GM12878 (cell line): ENCODE data around the gene SKAP1. TPM values are rescaled to one million over a fixed set of nuclear protein-coding genes. Genes with fewer than 3 reads are reported as not detected.

Experiments used
- ATAC-seq: fragments of 200-7000 bp; cut with Tn5 transposase; 3 replicates; pipeline ENCODE4 v1.9.1; 2020; ENCODE audit warnings: mild to moderate bottlenecking, moderate library complexity
- BruUV-seq: library from RNA; stranded (reverse); fragments of 400-500 nt; replicated peaks from 2 replicates; lab custom pipeline; 2021; lab: Mats Ljungman, UMichigan
- CTCF ChIA-PET: fragments of 300-600 bp; sonication (Branson Sonifier 250); formaldehyde crosslinking; extraction: SDS; loops from one replicate; lab custom pipeline; 2021; ENCODE audit warnings: inconsistent platforms; lab: Yijun Ruan, JAX
- POLR2A ChIA-PET: fragments of 350-600 bp; formaldehyde crosslinking; extraction: SDS; loops from one replicate; lab custom pipeline; 2021; ENCODE audit warnings: inconsistent platforms; lab: Charles Lee
- RAD21 ChIA-PET: fragments of 300-600 bp; sonication (Branson Sonifier 250); formaldehyde crosslinking; loops from one replicate; lab custom pipeline; 2023; ENCODE audit warnings: antibody characterized with exemption; ENCODE audit not compliant: unreplicated experiment; lab: Charles Lee
- SMC1A ChIA-PET: fragments of 300-600 bp; sonication (Branson Sonifier 250); formaldehyde crosslinking; loops from one replicate; lab custom pipeline; 2023; ENCODE audit not compliant: unreplicated experiment, uncharacterized antibody; lab: Charles Lee
- DNase-seq: peaks from one replicate; pipeline ENCODE4 v3.0.0-alpha.2; 2011; ENCODE audit warnings: low read depth, low spot score
- FAIRE-seq: peaks from 3 replicates; lab custom pipeline; 2011; peaks lifted over from hg19 to GRCh38; lab: Jason Lieb, UNC
- H2AFZ ChIP-seq: 2 replicates; pipeline ENCODE4 v1.6.0; 2011; ENCODE audit warnings: low read depth, low read length, control low read depth; ENCODE audit not compliant: control insufficient read depth
- H3K27ac ChIP-seq: 2 replicates; pipeline ENCODE4 v1.5.1; 2011; ENCODE audit warnings: control low read depth; ENCODE audit not compliant: control insufficient read depth, insufficient read depth
- H3K27me3 ChIP-seq, 2 experiments: replicated peaks in 1 of 2; 2 replicates each; pipeline versions ENCODE4 v1.6.0 to v1.6.1; 2011; ENCODE audit warnings: low read length in 1 of 2; ENCODE audit not compliant: control insufficient read depth in 2 of 2, insufficient read depth in 2 of 2
- H3K36me3 ChIP-seq, 2 experiments: 2 replicates each; pipeline ENCODE4 v1.5.1; 2011; ENCODE audit warnings: low read length in 1 of 2; ENCODE audit not compliant: control insufficient read depth in 2 of 2, insufficient read depth in 2 of 2
- H3K4me1 ChIP-seq: 2 replicates; pipeline ENCODE4 v1.6.1; 2011; ENCODE audit warnings: mild to moderate bottlenecking, low read length, moderate library complexity, mixed read lengths; ENCODE audit not compliant: control insufficient read depth, insufficient read depth
- H3K4me2 ChIP-seq: 2 replicates; pipeline ENCODE4 v1.6.0; 2011; ENCODE audit warnings: control low read depth; ENCODE audit not compliant: control insufficient read depth, insufficient read depth
- H3K4me3 ChIP-seq: fragments of 200-600 bp; sonication (generic); 2 replicates; pipeline ENCODE4 v1.5.1; 2016
- H3K79me2 ChIP-seq: 2 replicates; pipeline ENCODE4 v1.6.0; 2011; ENCODE audit warnings: low read length; ENCODE audit not compliant: control insufficient read depth, insufficient read depth
- H3K9ac ChIP-seq: 2 replicates; pipeline ENCODE4 v1.8.0; 2011; ENCODE audit warnings: low read length, control low read depth, mixed read lengths; ENCODE audit not compliant: control insufficient read depth, insufficient read depth
- H3K9me3 ChIP-seq: replicated peaks from 3 replicates; pipeline ENCODE4 v1.5.1; 2011; ENCODE audit warnings: mild to moderate bottlenecking, low read length; ENCODE audit not compliant: control insufficient read depth, insufficient read depth
- H4K20me1 ChIP-seq: 2 replicates; pipeline ENCODE4 v1.6.0; 2011; ENCODE audit not compliant: control insufficient read depth, insufficient read depth
- BHLHE40 ChIP-seq, 2 experiments: fragments of 450-650 bp in 1 of 2; IDR thresholded peaks; 2 replicates each; pipeline ENCODE4 v1.6.1; 2011 to 2017; ENCODE audit warnings: low read depth in 2 of 2, borderline replicate concordance in 1 of 2, improper control_type of control experiment in 1 of 2, low read length in 1 of 2, mild to moderate bottlenecking in 1 of 2
- HDGF ChIP-seq: fragments of 450-650 bp; IDR thresholded peaks from 2 replicates; pipeline ENCODE4 v1.6.1; 2016; ENCODE audit warnings: antibody characterized with exemption
- IRF4 ChIP-seq: IDR thresholded peaks from 2 replicates; pipeline ENCODE4 v1.6.1; 2011; ENCODE audit warnings: low read depth, low read length
- JUND ChIP-seq: IDR thresholded peaks from 2 replicates; pipeline ENCODE4 v1.6.1; 2012; ENCODE audit warnings: low read depth, mild to moderate bottlenecking, low read length, improper control_type of control experiment, moderate library complexity
- KLF5 ChIP-seq: fragments of 450-650 bp; IDR thresholded peaks from 2 replicates; pipeline ENCODE4 v1.6.1; 2014; ENCODE audit warnings: mild to moderate bottlenecking; ENCODE audit not compliant: partially characterized antibody
- NFXL1 ChIP-seq: fragments of 450-650 bp; IDR thresholded peaks from 2 replicates; pipeline ENCODE4 v1.6.1; 2017; ENCODE audit warnings: antibody characterized with exemption, mild to moderate bottlenecking, borderline replicate concordance
- NFYA ChIP-seq: IDR thresholded peaks from 2 replicates; pipeline ENCODE4 v1.6.1; 2011; ENCODE audit warnings: low read depth, mild to moderate bottlenecking, low read length, improper control_type of control experiment, borderline replicate concordance
- POU2F2 ChIP-seq: IDR thresholded peaks from 3 replicates; pipeline ENCODE4 v1.6.1; 2011; ENCODE audit warnings: low read depth, mild to moderate bottlenecking, low read length, borderline replicate concordance
- RAD51 ChIP-seq: fragments of 450-650 bp; IDR thresholded peaks from 2 replicates; pipeline ENCODE4 v1.6.1; 2016; ENCODE audit warnings: moderate library complexity, mild to moderate bottlenecking, inconsistent platforms
- WGBS: methylation state at CpG from one replicate; pipeline ENCODE4 v1.1.6; 2016; ENCODE audit warnings: low lambda C conversion rate; ENCODE audit not compliant: insufficient replicate concordance, insufficient coverage; ENCODE audit errors: missing lambda C conversion rate; 5-methylcytosine and 5-hydroxymethylcytosine counted together
- in situ Hi-C: fragments of 300-500 bp; cut with MboI; formaldehyde crosslinking; loops from 9 replicates; pipeline ENCODE4 v1.14.3; 2018; ENCODE audit warnings: mixed read lengths
- intact Hi-C: fragments of 100-400 bp; cut with micrococcal nuclease; formaldehyde crosslinking; loops from one replicate; pipeline ENCODE4 v1.14.2; 2022; ENCODE audit not compliant: unreplicated experiment
- polyA plus RNA-seq, 11 experiments: library from polyadenylated mRNA; depleted of rRNA in 4 of 11; unstranded in 6 of 11; stranded (reverse) in 5 of 11; fragments of >200 nt; fragmentation: Nextera tagmentation in 4 of 11; fragmentation: Illumina TruSeq in 1 of 11; extraction: Ambion mirVana in 4 of 11; extraction: Trizol in 1 of 11; gene quantifications; 1 replicate in 1 of 11; 2 replicates in 10 of 11; pipeline versions ENCODE4 v1.2.1 to v1.2.3, GENCODE V29; 2011 to 2016; ENCODE audit warnings: inconsistent platforms in 2 of 11, missing spikeins in 2 of 11, low read depth in 1 of 11
- total RNA-seq, 4 experiments: library from RNA; depleted of rRNA in 3 of 4; stranded (reverse); fragments of >200 nt in 3 of 4; fragmentation: Illumina TruSeq in 1 of 4; extraction: Trizol in 1 of 4; gene quantifications; 2 replicates each; pipeline versions ENCODE4 v1.2.1 to v1.2.3, GENCODE V29; 2013 to 2021
- TF ChIP-seq, protein P1 (sequence below): IDR thresholded peaks from 2 replicates; pipeline ENCODE4 v1.6.1; 2011; ENCODE audit warnings: borderline replicate concordance, low read depth, mild to moderate bottlenecking, moderate library complexity, mixed read lengths, low read length; ENCODE audit not compliant: insufficient read depth; ENCODE audit errors: extremely low read length
- TF ChIP-seq, protein P2 (sequence below): fragments of 450-650 bp; IDR thresholded peaks from 2 replicates; pipeline ENCODE4 v1.6.1; 2016; ENCODE audit warnings: mild to moderate bottlenecking
- TF ChIP-seq, protein P3 (sequence below): IDR thresholded peaks from 2 replicates; pipeline ENCODE4 v1.6.1; 2011; ENCODE audit warnings: low read depth, low read length, improper control_type of control experiment, borderline replicate concordance
- TF ChIP-seq, protein P4 (sequence below): fragments of 450-650 bp; IDR thresholded peaks from 2 replicates; pipeline ENCODE4 v1.6.1; 2017; ENCODE audit warnings: mild to moderate bottlenecking, moderate library complexity

Gene SKAP1
- total and polyA plus RNA-seq, 10 of the 15 experiments (the other 5 are each of a cell fraction or from before 2014, with no cell fraction given): 17.1 to 97.6 (median 35.9) TPM

DNA sequence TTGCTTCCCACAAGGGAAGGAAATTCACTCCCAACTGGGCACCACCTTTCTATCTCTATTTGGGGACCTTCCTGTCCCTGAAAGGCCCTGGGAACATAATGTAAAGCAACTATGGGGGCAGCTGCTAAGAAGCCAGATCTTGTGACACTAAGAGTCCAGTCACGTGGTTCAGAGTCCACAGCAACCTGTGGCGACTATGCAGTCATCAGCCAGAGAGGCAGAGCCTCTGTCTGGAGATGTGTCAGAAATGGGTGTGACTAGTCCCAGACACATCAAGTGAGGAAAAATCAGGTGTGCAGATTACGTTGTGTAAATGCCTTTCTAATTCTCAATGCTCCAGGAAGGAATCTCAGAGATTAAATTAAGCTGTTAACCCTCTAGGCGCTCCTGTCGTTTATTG, 26.6 kb upstream of the SKAP1 start:
- no TSS peak for BruUV-seq
- RAD21 ChIA-PET: interaction anchor here (0.7 to 5.5 kb wide), 21 partner anchors 9 to 161 kb away, joined by 3 to 47 read pairs (median 4); no protein-coding TSS in a partner anchor
- no peaks in the 10 kb centered on the region; the same call in 1 of the 3 replicates for H3K9me3 ChIP-seq
- FAIRE-seq (no peak), ATAC-seq (peak; percentile 69), DNase-seq (no peak)
- POLR2A ChIA-PET: interaction anchor here (0.7 to 1.7 kb wide), 8 partner anchors 14 to 109 kb away, joined by 3 to 5 read pairs (median 3); no protein-coding TSS in a partner anchor
- no peak overlapping the region for H3K9ac ChIP-seq
- intact Hi-C loops: loop anchor here (2.0 to 5.0 kb wide), 2 partner anchors 54 to 119 kb away; no protein-coding TSS in a partner anchor
- 43% methylated on average over 5 of the region's 5 CpGs for WGBS
- H4K20me1 ChIP-seq: no peaks in the 10 kb centered on the region
- TF ChIP-seq KLF5 (no peak), RAD51 (peak; percentile 95), HDGF (no peak), NFYA (no peak), BHLHE40 (IDR thresholded peaks at IDR 0.05; ENCODE audit: borderline replicate concordance in 1 of 2, low read depth in 2 of 2, low read length in 1 of 2) (peak in 1 of 2 experiments; percentile 32; a peak in 1 of 4 replicates), JUND (no peak), POU2F2 (no peak), IRF4 (no peak), NFXL1 (no peak)
- TF ChIP-seq, protein P1, sequence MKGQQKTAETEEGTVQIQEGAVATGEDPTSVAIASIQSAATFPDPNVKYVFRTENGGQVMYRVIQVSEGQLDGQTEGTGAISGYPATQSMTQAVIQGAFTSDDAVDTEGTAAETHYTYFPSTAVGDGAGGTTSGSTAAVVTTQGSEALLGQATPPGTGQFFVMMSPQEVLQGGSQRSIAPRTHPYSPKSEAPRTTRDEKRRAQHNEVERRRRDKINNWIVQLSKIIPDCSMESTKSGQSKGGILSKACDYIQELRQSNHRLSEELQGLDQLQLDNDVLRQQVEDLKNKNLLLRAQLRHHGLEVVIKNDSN: peak; percentile 38
- TF ChIP-seq, protein P2, sequence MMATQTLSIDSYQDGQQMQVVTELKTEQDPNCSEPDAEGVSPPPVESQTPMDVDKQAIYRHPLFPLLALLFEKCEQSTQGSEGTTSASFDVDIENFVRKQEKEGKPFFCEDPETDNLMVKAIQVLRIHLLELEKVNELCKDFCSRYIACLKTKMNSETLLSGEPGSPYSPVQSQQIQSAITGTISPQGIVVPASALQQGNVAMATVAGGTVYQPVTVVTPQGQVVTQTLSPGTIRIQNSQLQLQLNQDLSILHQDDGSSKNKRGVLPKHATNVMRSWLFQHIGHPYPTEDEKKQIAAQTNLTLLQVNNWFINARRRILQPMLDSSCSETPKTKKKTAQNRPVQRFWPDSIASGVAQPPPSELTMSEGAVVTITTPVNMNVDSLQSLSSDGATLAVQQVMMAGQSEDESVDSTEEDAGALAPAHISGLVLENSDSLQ: no peak
- TF ChIP-seq, protein P3, sequence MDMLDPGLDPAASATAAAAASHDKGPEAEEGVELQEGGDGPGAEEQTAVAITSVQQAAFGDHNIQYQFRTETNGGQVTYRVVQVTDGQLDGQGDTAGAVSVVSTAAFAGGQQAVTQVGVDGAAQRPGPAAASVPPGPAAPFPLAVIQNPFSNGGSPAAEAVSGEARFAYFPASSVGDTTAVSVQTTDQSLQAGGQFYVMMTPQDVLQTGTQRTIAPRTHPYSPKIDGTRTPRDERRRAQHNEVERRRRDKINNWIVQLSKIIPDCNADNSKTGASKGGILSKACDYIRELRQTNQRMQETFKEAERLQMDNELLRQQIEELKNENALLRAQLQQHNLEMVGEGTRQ: peak; percentile 42; the same call in 1 of the 2 replicates
- TF ChIP-seq, protein P4, sequence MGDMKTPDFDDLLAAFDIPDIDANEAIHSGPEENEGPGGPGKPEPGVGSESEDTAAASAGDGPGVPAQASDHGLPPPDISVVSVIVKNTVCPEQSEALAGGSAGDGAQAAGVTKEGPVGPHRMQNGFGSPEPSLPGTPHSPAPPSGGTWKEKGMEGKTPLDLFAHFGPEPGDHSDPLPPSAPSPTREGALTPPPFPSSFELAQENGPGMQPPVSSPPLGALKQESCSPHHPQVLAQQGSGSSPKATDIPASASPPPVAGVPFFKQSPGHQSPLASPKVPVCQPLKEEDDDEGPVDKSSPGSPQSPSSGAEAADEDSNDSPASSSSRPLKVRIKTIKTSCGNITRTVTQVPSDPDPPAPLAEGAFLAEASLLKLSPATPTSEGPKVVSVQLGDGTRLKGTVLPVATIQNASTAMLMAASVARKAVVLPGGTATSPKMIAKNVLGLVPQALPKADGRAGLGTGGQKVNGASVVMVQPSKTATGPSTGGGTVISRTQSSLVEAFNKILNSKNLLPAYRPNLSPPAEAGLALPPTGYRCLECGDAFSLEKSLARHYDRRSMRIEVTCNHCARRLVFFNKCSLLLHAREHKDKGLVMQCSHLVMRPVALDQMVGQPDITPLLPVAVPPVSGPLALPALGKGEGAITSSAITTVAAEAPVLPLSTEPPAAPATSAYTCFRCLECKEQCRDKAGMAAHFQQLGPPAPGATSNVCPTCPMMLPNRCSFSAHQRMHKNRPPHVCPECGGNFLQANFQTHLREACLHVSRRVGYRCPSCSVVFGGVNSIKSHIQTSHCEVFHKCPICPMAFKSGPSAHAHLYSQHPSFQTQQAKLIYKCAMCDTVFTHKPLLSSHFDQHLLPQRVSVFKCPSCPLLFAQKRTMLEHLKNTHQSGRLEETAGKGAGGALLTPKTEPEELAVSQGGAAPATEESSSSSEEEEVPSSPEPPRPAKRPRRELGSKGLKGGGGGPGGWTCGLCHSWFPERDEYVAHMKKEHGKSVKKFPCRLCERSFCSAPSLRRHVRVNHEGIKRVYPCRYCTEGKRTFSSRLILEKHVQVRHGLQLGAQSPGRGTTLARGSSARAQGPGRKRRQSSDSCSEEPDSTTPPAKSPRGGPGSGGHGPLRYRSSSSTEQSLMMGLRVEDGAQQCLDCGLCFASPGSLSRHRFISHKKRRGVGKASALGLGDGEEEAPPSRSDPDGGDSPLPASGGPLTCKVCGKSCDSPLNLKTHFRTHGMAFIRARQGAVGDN: 0 out of 2 replicates have a peak, but pooled peaks have one; percentile 20
- H3K4me1 ChIP-seq: peaks cover 36% of the 10 kb centered on the region
- peak overlapping the region; percentile 90 for H3K4me2 ChIP-seq
- H3K36me3 ChIP-seq: no peaks in the 10 kb centered on the region
- H3K27ac ChIP-seq: no peak overlapping the region
- CTCF ChIA-PET: interaction anchor here (0.9 to 7.5 kb wide), 27 partner anchors 9 to 149 kb away, joined by 3 to 89 read pairs (median 5); partner anchors contain the start of gene HOXB5
- H3K79me2 ChIP-seq: no peaks in the 10 kb centered on the region
- SMC1A ChIA-PET: interaction anchor here (0.8 to 8.5 kb wide), 24 partner anchors 11 to 149 kb away, joined by 3 to 120 read pairs (median 4); no protein-coding TSS in a partner anchor
- in situ Hi-C loops: no loop called here
- H2AFZ ChIP-seq: peak overlapping the region; percentile 73
- 0 out of 2 replicates have a peak overlapping the region, but pooled peaks have one; percentile 2 for H3K4me3 ChIP-seq
- no peaks in the 10 kb centered on the region for H3K27me3 ChIP-seq
